ENCODE measurements around the gene CLDN24. TPM values are rescaled to one million over a fixed set of nuclear protein-coding genes. Genes with fewer than 3 reads are reported as not detected.

Gene CLDN24
- total RNA-seq, 1 experiment from 2014 or later, result not detected

DNA sequence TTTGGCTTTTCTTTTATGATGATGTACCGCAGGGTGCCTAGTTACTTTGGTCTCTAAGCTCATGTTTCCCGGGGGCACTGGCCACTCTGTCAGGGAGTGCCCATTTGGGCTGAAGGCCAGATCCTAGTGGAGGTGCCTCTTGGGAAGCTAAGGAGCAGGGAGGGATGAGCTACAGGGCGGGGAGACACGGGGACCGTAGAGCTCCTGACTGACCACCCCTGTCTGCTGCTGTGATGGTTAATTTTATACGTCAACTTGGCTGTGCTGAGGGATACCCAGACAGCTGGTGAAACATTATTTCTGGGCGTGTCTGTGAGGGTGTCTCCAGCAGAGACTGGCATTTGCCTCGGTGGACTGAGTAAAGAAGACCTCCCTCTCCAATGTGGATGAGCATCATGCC, 24.9 kb upstream of the CLDN24 start:
- CTCF ChIA-PET, result no interaction called here
- no peak overlapping the region for H3K27ac Mint-ChIP-seq (ENCODE audit: unreplicated experiment)
- intact Hi-C loops (cut with micrococcal nuclease; ENCODE audit: unreplicated experiment), result no loop called here
- no peak for DNase-seq
- H3K4me3 Mint-ChIP-seq (ENCODE audit: low read depth, unreplicated experiment), result no peak overlapping the region
- H3K9me3 Mint-ChIP-seq (ENCODE audit: low read depth, unreplicated experiment), result peaks cover 7% of the 10 kb centered on the region
- H3K36me3 Mint-ChIP-seq (ENCODE audit: insufficient read depth, unreplicated experiment), result no peaks in the 10 kb centered on the region
- peaks cover 16% of the 10 kb centered on the region for H3K4me1 Mint-ChIP-seq (ENCODE audit: low read depth, unreplicated experiment)
- no TSS peak for BruUV-seq (replicated peaks)
- TF ChIP-seq, protein P1, sequence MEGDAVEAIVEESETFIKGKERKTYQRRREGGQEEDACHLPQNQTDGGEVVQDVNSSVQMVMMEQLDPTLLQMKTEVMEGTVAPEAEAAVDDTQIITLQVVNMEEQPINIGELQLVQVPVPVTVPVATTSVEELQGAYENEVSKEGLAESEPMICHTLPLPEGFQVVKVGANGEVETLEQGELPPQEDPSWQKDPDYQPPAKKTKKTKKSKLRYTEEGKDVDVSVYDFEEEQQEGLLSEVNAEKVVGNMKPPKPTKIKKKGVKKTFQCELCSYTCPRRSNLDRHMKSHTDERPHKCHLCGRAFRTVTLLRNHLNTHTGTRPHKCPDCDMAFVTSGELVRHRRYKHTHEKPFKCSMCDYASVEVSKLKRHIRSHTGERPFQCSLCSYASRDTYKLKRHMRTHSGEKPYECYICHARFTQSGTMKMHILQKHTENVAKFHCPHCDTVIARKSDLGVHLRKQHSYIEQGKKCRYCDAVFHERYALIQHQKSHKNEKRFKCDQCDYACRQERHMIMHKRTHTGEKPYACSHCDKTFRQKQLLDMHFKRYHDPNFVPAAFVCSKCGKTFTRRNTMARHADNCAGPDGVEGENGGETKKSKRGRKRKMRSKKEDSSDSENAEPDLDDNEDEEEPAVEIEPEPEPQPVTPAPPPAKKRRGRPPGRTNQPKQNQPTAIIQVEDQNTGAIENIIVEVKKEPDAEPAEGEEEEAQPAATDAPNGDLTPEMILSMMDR (IDR thresholded peaks at IDR 0.05; ENCODE audit: unreplicated experiment), result no peak
- no peaks in the 10 kb centered on the region for H3K27me3 Mint-ChIP-seq (ENCODE audit: unreplicated experiment)

DNA sequence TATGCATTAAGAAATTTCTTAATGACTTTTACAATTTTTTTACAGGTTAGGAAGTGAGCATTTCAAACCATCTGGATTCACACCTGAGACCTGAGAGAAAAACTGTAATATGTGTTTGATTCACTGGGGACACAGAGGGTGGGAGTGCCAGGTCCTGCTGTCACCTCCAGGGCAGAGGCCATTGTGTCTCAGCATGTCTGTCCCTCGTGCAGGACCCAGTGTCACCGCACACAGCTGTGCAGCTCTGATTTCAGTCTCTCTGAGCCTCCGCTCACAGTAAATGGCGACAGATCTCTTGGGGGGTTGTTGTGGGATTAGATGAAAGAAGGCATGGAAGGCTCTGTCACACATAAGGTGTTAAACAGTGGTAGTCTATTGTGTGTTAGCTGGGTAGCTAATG, 23.0 kb upstream of the CLDN24 start:
- H3K36me3 Mint-ChIP-seq (ENCODE audit: insufficient read depth, unreplicated experiment), result peaks cover 1% of the 10 kb centered on the region
- TF ChIP-seq, protein P1 (IDR thresholded peaks at IDR 0.05; ENCODE audit: unreplicated experiment), result no peak
- H3K9me3 Mint-ChIP-seq (ENCODE audit: low read depth, unreplicated experiment), result no peaks in the 10 kb centered on the region
- no peak for DNase-seq
- H3K4me1 Mint-ChIP-seq (ENCODE audit: low read depth, unreplicated experiment), result peaks cover 4% of the 10 kb centered on the region
- intact Hi-C loops (cut with micrococcal nuclease; ENCODE audit: unreplicated experiment), result no loop called here
- H3K4me3 Mint-ChIP-seq (ENCODE audit: low read depth, unreplicated experiment), result no peak overlapping the region
- BruUV-seq (replicated peaks), result no TSS peak
- no peaks in the 10 kb centered on the region for H3K27me3 Mint-ChIP-seq (ENCODE audit: unreplicated experiment)
- H3K27ac Mint-ChIP-seq (ENCODE audit: unreplicated experiment), result no peak overlapping the region
- CTCF ChIA-PET, result no interaction called here

DNA sequence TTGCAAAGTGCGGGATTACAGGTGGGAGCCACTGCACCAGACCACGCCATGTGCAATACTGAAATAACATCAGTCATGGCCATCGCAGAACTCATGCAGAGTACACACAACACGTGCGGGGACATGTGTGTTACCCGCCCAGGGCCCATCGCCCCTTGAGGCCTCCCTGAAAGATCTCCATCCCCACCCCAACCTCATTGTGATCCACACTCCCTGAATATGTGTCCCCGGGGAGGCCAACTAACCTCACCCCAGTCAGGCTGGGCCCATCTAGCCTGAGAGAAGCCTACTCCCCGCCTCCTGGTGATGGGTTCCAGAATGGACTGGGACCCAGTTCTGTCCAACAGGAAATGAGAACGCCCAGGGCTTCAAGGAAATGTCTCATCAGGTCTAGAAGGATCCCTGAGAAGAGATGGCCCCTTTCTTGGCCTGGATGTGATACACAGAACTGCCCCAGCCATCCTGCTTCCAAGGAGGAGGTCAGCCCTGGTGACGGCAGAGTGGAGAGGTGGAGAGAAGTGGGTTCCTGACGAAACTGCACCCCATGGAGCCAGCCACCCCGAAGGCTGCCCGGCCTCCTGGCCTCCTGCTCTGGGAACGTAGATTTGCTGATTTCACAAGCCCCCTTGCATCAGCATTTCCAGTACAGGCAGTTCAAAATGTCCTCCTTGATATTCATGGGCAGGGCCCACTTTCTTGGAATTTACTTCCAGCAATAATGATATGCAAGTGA, 22.5 kb upstream of the CLDN24 start:
- no peak for DNase-seq
- TF ChIP-seq, protein P1 (IDR thresholded peaks at IDR 0.05; ENCODE audit: unreplicated experiment), result no peak
- Mint-ChIP-seq H3K27ac (ENCODE audit: unreplicated experiment) (no peak overlapping the region), H3K9me3 (ENCODE audit: low read depth, unreplicated experiment) (no peaks in the 10 kb centered on the region), H3K36me3 (ENCODE audit: insufficient read depth, unreplicated experiment) (peaks cover 4% of the 10 kb centered on the region), H3K4me3 (ENCODE audit: low read depth, unreplicated experiment) (no peak overlapping the region), H3K4me1 (ENCODE audit: low read depth, unreplicated experiment) (no peaks in the 10 kb centered on the region), H3K27me3 (ENCODE audit: unreplicated experiment) (no peaks in the 10 kb centered on the region)
- no TSS peak for BruUV-seq (replicated peaks)
- intact Hi-C loops (cut with micrococcal nuclease; ENCODE audit: unreplicated experiment), result no loop called here
- CTCF ChIA-PET, result no interaction called here

DNA sequence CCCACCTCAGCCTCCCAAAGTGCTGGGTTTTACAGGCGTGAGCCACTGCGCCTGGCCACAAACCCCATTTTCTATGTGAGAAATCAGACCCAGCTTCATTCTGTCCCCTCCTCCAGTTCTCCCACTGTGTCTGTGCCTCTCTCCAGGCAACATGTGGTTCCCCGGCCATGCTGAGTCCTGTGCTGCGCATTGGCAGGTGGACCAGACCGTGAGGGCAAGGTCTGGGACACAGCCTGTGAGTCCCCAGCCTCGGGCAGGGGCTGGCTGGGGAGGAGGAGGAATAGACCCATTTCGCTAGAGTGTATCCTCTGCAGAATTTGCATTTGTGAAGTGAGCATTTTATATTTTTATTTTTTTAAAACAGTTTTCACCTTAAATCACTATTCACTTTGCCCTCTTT, 21.5 kb upstream of the CLDN24 start:
- Mint-ChIP-seq H3K27me3 (ENCODE audit: unreplicated experiment) (no peaks in the 10 kb centered on the region), H3K4me1 (ENCODE audit: low read depth, unreplicated experiment) (no peaks in the 10 kb centered on the region), H3K36me3 (ENCODE audit: insufficient read depth, unreplicated experiment) (peaks cover 4% of the 10 kb centered on the region), H3K9me3 (ENCODE audit: low read depth, unreplicated experiment) (no peaks in the 10 kb centered on the region), H3K27ac (ENCODE audit: unreplicated experiment) (no peak overlapping the region), H3K4me3 (ENCODE audit: low read depth, unreplicated experiment) (no peak overlapping the region)
- CTCF ChIA-PET, result no interaction called here
- intact Hi-C loops (cut with micrococcal nuclease; ENCODE audit: unreplicated experiment), result no loop called here
- DNase-seq, result no peak
- TF ChIP-seq, protein P1 (IDR thresholded peaks at IDR 0.05; ENCODE audit: unreplicated experiment), result no peak
- BruUV-seq (replicated peaks), result no TSS peak
